WTC11 (cell line): Measurements from ENCODE around the gene NKD1. TPM values are rescaled to one million over a fixed set of nuclear protein-coding genes. Genes with fewer than 3 reads are reported as not detected.

Experiments used
- ATAC-seq: fragments of 200-7000 bp; cut with Tn5 transposase; 2 replicates; pipeline ENCODE4 v1.10.0; 2021; ENCODE audit warnings: mild to moderate bottlenecking, moderate library complexity
- CTCF ChIA-PET: fragments of 300-600 bp; sonication (Branson Sonifier 250); formaldehyde crosslinking; loops from one replicate; lab custom pipeline; 2021; ENCODE audit warnings: antibody characterized with exemption; lab: Charles Lee
- POLR2A ChIA-PET: fragments of 350-600 bp; sonication (Branson Sonifier 250); formaldehyde crosslinking; loops from one replicate; lab custom pipeline; 2021; ENCODE audit warnings: antibody characterized with exemption; lab: Charles Lee
- DNase-seq: peaks from one replicate; pipeline ENCODE4 v3.0.0; 2021; ENCODE audit warnings: low spot score
- H3K27ac Mint-ChIP-seq: 2 replicates; pipeline ENCODE4 v1.8.0; 2021; ENCODE audit warnings: mixed read lengths
- H3K27me3 Mint-ChIP-seq: 2 replicates; pipeline ENCODE4 v1.8.0; 2021; ENCODE audit warnings: low read depth, mild to moderate bottlenecking, moderate library complexity, mixed read lengths
- H3K36me3 Mint-ChIP-seq: 2 replicates; pipeline ENCODE4 v1.8.0; 2021; ENCODE audit warnings: mixed read lengths
- H3K4me1 Mint-ChIP-seq: 2 replicates; pipeline ENCODE4 v1.8.0; 2022; ENCODE audit warnings: mixed read lengths
- H3K4me3 Mint-ChIP-seq: 2 replicates; pipeline ENCODE4 v1.8.0; 2021; ENCODE audit warnings: mild to moderate bottlenecking, moderate library complexity, mixed read lengths
- H3K9me3 Mint-ChIP-seq: 2 replicates; pipeline ENCODE4 v1.8.0; 2021; ENCODE audit warnings: mixed read lengths
- ELF4 ChIP-seq: sonication (generic); formaldehyde crosslinking; IDR thresholded peaks from 2 replicates; pipeline ENCODE4 v1.8.1; 2022; ENCODE audit warnings: low read depth, mild to moderate bottlenecking, moderate library complexity, missing genetic modification reagents
- FOXK1 ChIP-seq: sonication (generic); formaldehyde crosslinking; IDR thresholded peaks from 2 replicates; pipeline ENCODE4 v1.8.0; 2022; ENCODE audit warnings: mild to moderate bottlenecking, moderate library complexity, missing genetic modification reagents
- JUN ChIP-seq: sonication (generic); formaldehyde crosslinking; IDR thresholded peaks from 2 replicates; pipeline ENCODE4 v1.8.0; 2023; ENCODE audit warnings: mild to moderate bottlenecking, missing genetic modification reagents
- MYBL2 ChIP-seq: sonication (generic); formaldehyde crosslinking; IDR thresholded peaks from 2 replicates; pipeline ENCODE4 v1.8.1; 2023; ENCODE audit warnings: mild to moderate bottlenecking, moderate library complexity, missing genetic modification reagents
- NR3C1 ChIP-seq: sonication (generic); formaldehyde crosslinking; conservative IDR thresholded peaks from 2 replicates; pipeline ENCODE4 v1.8.1; 2023; ENCODE audit warnings: low read depth, mild to moderate bottlenecking, missing genetic modification reagents
- RORB ChIP-seq: fragments of 250-450 bp; sonication (Bioruptor Pico); IDR thresholded peaks from 2 replicates; pipeline ENCODE4 v1.9.0; 2021; ENCODE audit warnings: mild to moderate bottlenecking
- SP1 ChIP-seq: sonication (generic); formaldehyde crosslinking; conservative IDR thresholded peaks from 2 replicates; pipeline ENCODE4 v1.8.1; 2022; ENCODE audit warnings: missing genetic modification reagents
- TCF7 ChIP-seq: sonication (generic); formaldehyde crosslinking; IDR thresholded peaks from 2 replicates; pipeline ENCODE4 v1.8.0; 2022; ENCODE audit warnings: mild to moderate bottlenecking, low read depth, missing genetic modification reagents, moderate library complexity
- ZNF671 ChIP-seq: fragments of 250-450 bp; sonication (Bioruptor Pico); IDR thresholded peaks from 2 replicates; pipeline ENCODE4 v1.8.0; 2021; ENCODE audit warnings: mild to moderate bottlenecking
- total RNA-seq: library from RNA; stranded (reverse); gene quantifications from 3 replicates; pipeline ENCODE4 v1.2.3, GENCODE V29; 2021
- TF ChIP-seq, protein P1 (sequence below): sonication (generic); formaldehyde crosslinking; IDR thresholded peaks from 2 replicates; pipeline ENCODE4 v1.8.0; 2022; ENCODE audit warnings: mild to moderate bottlenecking, missing genetic modification reagents
- TF ChIP-seq, protein P2 (sequence below): fragments of 250-450 bp; sonication (Bioruptor Pico); IDR thresholded peaks from 2 replicates; pipeline ENCODE4 v1.9.0; 2021; ENCODE audit warnings: moderate library complexity, mild to moderate bottlenecking, inconsistent platforms, borderline replicate concordance
- TF ChIP-seq, protein P3 (sequence below): sonication (generic); formaldehyde crosslinking; IDR thresholded peaks from 2 replicates; pipeline ENCODE4 v1.8.1; 2023; ENCODE audit warnings: mild to moderate bottlenecking, missing genetic modification reagents, moderate library complexity
- TF ChIP-seq, protein P4 (sequence below): sonication (generic); formaldehyde crosslinking; IDR thresholded peaks from 2 replicates; pipeline ENCODE4 v1.8.0; 2023; ENCODE audit warnings: missing genetic modification reagents, mild to moderate bottlenecking, borderline replicate concordance
- TF ChIP-seq, protein P5 (sequence below): sonication (generic); formaldehyde crosslinking; IDR thresholded peaks from 2 replicates; pipeline ENCODE4 v1.8.0; 2022; ENCODE audit warnings: mild to moderate bottlenecking, missing genetic modification reagents
- TF ChIP-seq, protein P6 (sequence below): fragments of 250-450 bp; sonication (Bioruptor Pico); IDR thresholded peaks from 2 replicates; pipeline ENCODE4 v1.8.0; 2021; ENCODE audit warnings: mild to moderate bottlenecking
- TF ChIP-seq, protein P7 (sequence below): sonication (generic); formaldehyde crosslinking; IDR thresholded peaks from 2 replicates; pipeline ENCODE4 v1.8.1; 2023; ENCODE audit warnings: mild to moderate bottlenecking, moderate library complexity, missing genetic modification reagents
- TF ChIP-seq, protein P8 (sequence below): fragments of 250-450 bp; sonication (Bioruptor Pico); IDR thresholded peaks from 2 replicates; pipeline ENCODE4 v1.9.0; 2021; ENCODE audit warnings: mild to moderate bottlenecking

NKD1 gene
- total RNA-seq, 1 experiment from 2014 or later: 6.0 TPM

DNA sequence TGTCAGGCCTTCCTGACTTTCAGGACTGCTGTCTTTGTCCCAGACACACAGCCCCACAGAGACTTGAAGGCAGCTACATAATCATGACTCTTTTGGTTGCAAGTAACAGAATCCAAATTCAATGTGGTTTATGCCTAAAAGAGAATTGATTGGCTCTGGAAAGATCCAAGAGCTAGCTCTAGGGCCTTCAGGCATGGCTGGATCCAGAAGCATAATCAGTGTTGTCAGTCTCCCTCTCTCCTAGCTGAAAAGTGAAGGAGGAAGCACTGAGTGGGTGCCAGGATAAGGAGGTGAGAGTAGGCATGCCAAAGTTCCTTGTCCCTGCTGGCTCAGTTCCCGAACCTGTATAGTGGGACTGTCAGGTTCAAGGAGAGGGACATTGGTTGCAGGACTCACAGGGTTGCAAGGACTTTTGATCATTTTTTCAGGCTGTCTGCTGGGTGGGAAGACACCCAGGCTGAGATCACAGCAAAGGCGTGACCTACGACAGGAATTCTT is 107.4 kb downstream of the NKD1 start (continued):
- TF ChIP-seq, protein P1, sequence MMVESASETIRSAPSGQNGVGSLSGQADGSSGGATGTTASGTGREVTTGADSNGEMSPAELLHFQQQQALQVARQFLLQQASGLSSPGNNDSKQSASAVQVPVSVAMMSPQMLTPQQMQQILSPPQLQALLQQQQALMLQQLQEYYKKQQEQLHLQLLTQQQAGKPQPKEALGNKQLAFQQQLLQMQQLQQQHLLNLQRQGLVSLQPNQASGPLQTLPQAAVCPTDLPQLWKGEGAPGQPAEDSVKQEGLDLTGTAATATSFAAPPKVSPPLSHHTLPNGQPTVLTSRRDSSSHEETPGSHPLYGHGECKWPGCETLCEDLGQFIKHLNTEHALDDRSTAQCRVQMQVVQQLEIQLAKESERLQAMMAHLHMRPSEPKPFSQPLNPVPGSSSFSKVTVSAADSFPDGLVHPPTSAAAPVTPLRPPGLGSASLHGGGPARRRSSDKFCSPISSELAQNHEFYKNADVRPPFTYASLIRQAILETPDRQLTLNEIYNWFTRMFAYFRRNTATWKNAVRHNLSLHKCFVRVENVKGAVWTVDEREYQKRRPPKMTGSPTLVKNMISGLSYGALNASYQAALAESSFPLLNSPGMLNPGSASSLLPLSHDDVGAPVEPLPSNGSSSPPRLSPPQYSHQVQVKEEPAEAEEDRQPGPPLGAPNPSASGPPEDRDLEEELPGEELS (CRISPR knock-in tag): no peak
- no peak for TF ChIP-seq ELF4 (CRISPR knock-in tag)
- TF ChIP-seq, protein P2, sequence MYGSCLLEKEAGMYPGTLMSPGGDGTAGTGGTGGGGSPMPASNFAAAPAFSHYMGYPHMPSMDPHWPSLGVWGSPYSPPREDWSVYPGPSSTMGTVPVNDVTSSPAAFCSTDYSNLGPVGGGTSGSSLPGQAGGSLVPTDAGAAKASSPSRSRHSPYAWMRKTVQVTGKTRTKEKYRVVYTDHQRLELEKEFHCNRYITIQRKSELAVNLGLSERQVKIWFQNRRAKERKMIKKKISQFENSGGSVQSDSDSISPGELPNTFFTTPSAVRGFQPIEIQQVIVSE (CRISPR knock-in tag): no peak
- no peak for TF ChIP-seq TCF7
- TF ChIP-seq, protein P3, sequence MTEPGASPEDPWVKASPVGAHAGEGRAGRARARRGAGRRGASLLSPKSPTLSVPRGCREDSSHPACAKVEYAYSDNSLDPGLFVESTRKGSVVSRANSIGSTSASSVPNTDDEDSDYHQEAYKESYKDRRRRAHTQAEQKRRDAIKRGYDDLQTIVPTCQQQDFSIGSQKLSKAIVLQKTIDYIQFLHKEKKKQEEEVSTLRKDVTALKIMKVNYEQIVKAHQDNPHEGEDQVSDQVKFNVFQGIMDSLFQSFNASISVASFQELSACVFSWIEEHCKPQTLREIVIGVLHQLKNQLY (CRISPR knock-in tag): no peak

DNA sequence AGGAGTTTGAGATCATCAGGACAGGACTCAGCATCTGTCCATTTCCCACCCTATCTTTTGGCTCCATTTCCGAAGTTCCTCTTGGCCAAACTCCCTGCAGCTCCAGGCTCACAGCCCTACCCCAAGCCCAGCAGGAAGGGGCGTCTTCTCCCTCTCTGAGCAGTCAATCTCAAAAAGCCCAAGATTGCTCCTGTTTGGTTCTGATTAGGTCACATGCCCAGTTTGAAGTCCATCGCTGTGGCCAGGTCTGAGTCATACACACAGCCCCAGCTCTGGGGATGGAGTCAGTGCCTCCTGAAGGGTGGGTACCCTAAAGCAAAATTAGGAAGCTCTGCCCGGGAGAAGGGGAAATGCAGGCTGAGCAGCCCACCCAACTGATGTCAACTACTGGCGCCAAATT is 109.0 kb downstream of the NKD1 start:
- Mint-ChIP-seq H3K4me1 (no peaks in the 10 kb centered on the region), H3K36me3 (no peaks in the 10 kb centered on the region), H3K4me3 (no peak overlapping the region)
- TF ChIP-seq, protein P4, sequence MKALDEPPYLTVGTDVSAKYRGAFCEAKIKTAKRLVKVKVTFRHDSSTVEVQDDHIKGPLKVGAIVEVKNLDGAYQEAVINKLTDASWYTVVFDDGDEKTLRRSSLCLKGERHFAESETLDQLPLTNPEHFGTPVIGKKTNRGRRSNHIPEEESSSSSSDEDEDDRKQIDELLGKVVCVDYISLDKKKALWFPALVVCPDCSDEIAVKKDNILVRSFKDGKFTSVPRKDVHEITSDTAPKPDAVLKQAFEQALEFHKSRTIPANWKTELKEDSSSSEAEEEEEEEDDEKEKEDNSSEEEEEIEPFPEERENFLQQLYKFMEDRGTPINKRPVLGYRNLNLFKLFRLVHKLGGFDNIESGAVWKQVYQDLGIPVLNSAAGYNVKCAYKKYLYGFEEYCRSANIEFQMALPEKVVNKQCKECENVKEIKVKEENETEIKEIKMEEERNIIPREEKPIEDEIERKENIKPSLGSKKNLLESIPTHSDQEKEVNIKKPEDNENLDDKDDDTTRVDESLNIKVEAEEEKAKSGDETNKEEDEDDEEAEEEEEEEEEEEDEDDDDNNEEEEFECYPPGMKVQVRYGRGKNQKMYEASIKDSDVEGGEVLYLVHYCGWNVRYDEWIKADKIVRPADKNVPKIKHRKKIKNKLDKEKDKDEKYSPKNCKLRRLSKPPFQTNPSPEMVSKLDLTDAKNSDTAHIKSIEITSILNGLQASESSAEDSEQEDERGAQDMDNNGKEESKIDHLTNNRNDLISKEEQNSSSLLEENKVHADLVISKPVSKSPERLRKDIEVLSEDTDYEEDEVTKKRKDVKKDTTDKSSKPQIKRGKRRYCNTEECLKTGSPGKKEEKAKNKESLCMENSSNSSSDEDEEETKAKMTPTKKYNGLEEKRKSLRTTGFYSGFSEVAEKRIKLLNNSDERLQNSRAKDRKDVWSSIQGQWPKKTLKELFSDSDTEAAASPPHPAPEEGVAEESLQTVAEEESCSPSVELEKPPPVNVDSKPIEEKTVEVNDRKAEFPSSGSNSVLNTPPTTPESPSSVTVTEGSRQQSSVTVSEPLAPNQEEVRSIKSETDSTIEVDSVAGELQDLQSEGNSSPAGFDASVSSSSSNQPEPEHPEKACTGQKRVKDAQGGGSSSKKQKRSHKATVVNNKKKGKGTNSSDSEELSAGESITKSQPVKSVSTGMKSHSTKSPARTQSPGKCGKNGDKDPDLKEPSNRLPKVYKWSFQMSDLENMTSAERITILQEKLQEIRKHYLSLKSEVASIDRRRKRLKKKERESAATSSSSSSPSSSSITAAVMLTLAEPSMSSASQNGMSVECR (CRISPR knock-in tag): no peak
- TF ChIP-seq ZNF671 (CRISPR knock-in tag): no peak
- no peak for TF ChIP-seq MYBL2 (CRISPR knock-in tag)
- no peak for TF ChIP-seq JUN (CRISPR knock-in tag)
- TF ChIP-seq SP1 (CRISPR knock-in tag): no peak
- TF ChIP-seq, protein P5, sequence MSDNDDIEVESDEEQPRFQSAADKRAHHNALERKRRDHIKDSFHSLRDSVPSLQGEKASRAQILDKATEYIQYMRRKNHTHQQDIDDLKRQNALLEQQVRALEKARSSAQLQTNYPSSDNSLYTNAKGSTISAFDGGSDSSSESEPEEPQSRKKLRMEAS (CRISPR knock-in tag): no peak
- TF ChIP-seq NR3C1: no peak
- TF ChIP-seq, protein P6, sequence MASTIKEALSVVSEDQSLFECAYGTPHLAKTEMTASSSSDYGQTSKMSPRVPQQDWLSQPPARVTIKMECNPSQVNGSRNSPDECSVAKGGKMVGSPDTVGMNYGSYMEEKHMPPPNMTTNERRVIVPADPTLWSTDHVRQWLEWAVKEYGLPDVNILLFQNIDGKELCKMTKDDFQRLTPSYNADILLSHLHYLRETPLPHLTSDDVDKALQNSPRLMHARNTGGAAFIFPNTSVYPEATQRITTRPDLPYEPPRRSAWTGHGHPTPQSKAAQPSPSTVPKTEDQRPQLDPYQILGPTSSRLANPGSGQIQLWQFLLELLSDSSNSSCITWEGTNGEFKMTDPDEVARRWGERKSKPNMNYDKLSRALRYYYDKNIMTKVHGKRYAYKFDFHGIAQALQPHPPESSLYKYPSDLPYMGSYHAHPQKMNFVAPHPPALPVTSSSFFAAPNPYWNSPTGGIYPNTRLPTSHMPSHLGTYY: no peak
- TF ChIP-seq, all 79 proteins: peak for 0
- ChIA-PET POLR2A (interaction anchor here (0.6 kb wide), 1 partner anchor 290 kb away, joined by 3 read pairs; no protein-coding TSS in a partner anchor), CTCF (interaction anchor here (1.0 to 3.0 kb wide), 6 partner anchors 8 to 64 kb away, joined by 3 to 14 read pairs (median 6); no protein-coding TSS in a partner anchor)
- Mint-ChIP-seq H3K27me3 (no peaks in the 10 kb centered on the region; the same call in 1 of the 2 replicates), H3K27ac (no peak overlapping the region), H3K9me3 (peaks cover 2% of the 10 kb centered on the region)
- DNase-seq (no peak), ATAC-seq (no peak)

DNA sequence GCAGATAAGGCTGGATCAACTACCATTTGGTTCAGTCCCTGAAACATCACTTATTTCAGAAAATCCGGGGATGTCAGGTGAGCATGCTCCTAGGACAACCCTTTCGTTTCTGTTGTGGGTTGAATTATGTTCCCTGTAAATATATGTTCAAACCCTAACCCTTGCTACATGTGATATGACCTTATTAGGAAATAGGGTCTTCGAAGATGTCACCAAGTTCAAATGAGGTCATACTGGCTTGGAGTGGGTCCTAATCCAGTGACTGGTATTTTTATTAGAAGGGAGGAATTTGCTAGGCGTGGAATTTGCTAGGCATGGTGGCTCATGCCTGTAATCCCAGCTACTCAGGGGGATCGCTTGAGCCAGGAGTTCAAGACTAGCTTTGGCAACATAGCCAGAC is 111.6 kb downstream of the NKD1 start:
- Mint-ChIP-seq H3K27ac (no peak overlapping the region), H3K9me3 (peaks cover 14% of the 10 kb centered on the region), H3K27me3 (peaks cover 5% of the 10 kb centered on the region), H3K4me3 (no peak overlapping the region), H3K4me1 (0 out of 2 replicates have a peak, but pooled peaks cover under 1% of the 10 kb centered on the region), H3K36me3 (no peaks in the 10 kb centered on the region)
- ATAC-seq (no peak), DNase-seq (no peak)
- CTCF ChIA-PET: interaction anchor here (1.5 to 2.2 kb wide), 2 partner anchors 66 to 147 kb away, joined by 4 to 7 read pairs; no protein-coding TSS in a partner anchor
- TF ChIP-seq, protein P7, sequence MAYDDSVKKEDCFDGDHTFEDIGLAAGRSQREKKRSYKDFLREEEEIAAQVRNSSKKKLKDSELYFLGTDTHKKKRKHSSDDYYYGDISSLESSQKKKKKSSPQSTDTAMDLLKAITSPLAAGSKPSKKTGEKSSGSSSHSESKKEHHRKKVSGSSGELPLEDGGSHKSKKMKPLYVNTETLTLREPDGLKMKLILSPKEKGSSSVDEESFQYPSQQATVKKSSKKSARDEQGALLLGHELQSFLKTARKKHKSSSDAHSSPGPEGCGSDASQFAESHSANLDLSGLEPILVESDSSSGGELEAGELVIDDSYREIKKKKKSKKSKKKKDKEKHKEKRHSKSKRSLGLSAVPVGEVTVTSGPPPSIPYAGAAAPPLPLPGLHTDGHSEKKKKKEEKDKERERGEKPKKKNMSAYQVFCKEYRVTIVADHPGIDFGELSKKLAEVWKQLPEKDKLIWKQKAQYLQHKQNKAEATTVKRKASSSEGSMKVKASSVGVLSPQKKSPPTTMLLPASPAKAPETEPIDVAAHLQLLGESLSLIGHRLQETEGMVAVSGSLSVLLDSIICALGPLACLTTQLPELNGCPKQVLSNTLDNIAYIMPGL (CRISPR knock-in tag): no peak
- TF ChIP-seq, protein P3 (CRISPR knock-in tag): no peak
- TF ChIP-seq FOXK1 (CRISPR knock-in tag): no peak
- no peak for TF ChIP-seq NR3C1
- TF ChIP-seq RORB (CRISPR knock-in tag): no peak
- TF ChIP-seq, protein P8, sequence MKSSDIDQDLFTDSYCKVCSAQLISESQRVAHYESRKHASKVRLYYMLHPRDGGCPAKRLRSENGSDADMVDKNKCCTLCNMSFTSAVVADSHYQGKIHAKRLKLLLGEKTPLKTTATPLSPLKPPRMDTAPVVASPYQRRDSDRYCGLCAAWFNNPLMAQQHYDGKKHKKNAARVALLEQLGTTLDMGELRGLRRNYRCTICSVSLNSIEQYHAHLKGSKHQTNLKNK (CRISPR knock-in tag): no peak
- POLR2A ChIA-PET: interaction anchor here (0.7 kb wide), 1 partner anchor 43 kb away, joined by 4 read pairs; no protein-coding TSS in a partner anchor
